ENCODE data around the gene KLF3.
A peak's percentile ranks its signal among the peaks of the same experiment; 100 is the strongest.

The KLF3 gene

DNA sequence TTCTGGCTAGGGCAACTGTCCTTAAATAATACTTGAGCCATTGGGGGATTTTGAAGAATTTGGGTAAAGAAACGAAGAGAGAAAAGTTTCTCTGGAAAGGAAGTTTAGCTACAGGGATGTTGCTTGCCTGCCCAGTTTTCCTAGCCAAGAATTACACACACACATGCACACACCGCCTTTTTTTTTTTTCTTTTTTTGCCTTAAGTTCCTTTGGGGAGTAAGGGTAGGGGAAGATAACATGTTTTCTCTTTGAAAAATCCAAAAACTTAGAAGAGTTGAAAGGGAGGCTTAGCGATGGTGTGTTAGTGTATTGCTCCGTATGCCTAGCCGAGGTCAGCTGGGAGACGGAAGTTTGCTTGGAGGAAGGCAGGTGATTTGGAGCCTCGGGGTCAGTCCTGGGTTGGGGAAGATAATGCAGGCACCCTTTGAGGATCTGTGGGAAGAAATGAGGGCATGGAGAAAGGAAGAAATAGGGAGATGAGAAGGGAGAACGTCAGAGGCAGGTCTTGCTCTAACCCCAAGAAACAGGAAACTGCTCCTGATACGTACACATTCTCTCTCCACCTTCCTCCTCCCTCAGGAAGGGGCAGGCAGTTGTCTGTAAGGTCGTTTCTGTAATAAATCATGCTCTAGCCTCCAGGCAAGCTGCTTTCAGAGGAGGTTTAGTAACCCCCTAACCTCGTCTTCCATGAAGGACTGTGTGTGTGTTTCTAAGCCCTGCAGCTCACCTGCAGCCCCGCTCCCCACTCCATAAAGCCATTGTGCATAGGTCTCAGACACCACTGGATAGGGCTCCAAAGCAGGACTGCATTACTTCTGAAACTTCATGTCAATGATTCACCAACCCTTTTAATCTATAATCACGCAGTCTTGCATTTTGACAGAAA, 10.5 kb downstream of the KLF3 start (continued):
- no peak for TF ChIP-seq ZNF544 (tag by site-specific recombination; IDR thresholded peaks at IDR 0.05)

DNA sequence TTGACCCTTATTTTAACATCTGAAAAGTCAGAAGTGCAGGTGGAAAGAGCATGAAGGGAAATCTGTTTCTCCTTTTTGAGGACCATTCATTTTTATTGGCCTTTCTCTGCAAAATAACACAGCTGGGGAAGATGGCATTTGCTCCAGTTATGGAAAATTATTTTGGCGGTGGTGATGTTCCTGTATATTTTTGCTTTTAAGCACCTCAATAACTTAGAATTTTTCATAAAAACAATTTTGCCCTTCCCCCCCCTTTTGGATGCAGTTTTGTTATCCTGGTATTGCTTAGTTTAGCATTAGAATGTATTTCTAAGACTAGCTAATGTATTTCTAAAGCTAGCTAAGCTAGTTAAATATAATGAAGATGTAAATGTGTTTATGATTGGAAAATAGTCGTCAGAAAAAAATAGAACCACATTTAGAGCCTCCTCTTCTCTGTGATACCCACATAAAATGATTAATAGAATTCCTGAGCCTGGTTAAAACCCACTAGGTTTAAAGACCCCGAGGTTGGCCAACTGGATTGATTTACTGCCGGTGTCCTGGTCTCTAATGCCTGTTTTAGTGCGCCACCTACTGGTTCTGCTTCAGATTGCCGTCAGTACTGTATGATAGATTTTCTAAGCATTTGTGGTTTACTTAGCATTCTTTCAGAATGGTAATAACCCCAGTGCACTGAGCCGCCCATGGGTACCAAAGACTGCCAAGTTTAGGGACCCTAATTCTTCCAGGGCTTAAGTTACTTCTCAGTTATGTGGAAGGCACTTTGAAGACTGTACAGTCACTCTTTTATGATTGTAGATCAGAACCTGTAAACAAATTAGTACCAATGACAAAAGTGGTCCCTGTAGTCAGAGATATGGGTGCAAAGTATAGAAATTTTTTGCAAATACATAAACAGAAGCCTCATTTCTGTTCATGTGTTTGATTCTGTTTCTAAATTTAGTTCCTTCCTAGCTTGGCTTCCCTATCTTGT, 11.4 kb downstream of the KLF3 start:
- Histone ChIP-seq H3K27ac (ENCODE audit: extremely low read depth, low read depth, low read length) (no peak overlapping the region), H3K36me3 (ENCODE audit: control insufficient read depth in 2 of 2, insufficient read depth in 1 of 2, low read length in 2 of 2) (peaks cover 0 to 6% of the 10 kb centered on the region in 2 experiments; a peak in 1 of 3 replicates), H3K4me1 (ENCODE audit: control insufficient read depth, insufficient read depth, low read length) (peaks cover 12% of the 10 kb centered on the region), H3K4me3 (ENCODE audit: low read depth, low read length) (no peak overlapping the region), H3K9me3 (ENCODE audit: control insufficient read depth, insufficient read depth, low read depth, low read length) (no peaks in the 10 kb centered on the region)
- ChIA-PET CTCF (interaction anchor here (0.5 to 4.2 kb wide), 22 partner anchors 8 to 875 kb away, joined by 3 to 33 read pairs (median 3); no protein-coding TSS in a partner anchor), POLR2A (no interaction called here)
- TF ChIP-seq ZNF112 (tag by site-specific recombination; IDR thresholded peaks at IDR 0.05) (no peak), ZBTB48 (tag by site-specific recombination; IDR thresholded peaks at IDR 0.05) (no peak), ZNF548 (tag by site-specific recombination; IDR thresholded peaks at IDR 0.05) (no peak), SP7 (tag by site-specific recombination; IDR thresholded peaks at IDR 0.05) (peak; percentile 23; the same call in 1 of the 2 replicates), ZXDB (tag by site-specific recombination; IDR thresholded peaks at IDR 0.05) (no peak), ZNF404 (tag by site-specific recombination; IDR thresholded peaks at IDR 0.05) (no peak), ZBTB8A (tag by site-specific recombination; IDR thresholded peaks at IDR 0.05) (no peak), ZNF660 (tag by site-specific recombination; IDR thresholded peaks at IDR 0.05) (peak; percentile 45; the same call in 1 of the 2 replicates), ZNF561 (tag by site-specific recombination; IDR thresholded peaks at IDR 0.05; ENCODE audit: borderline replicate concordance) (peak; percentile 32; the same call in 1 of the 2 replicates), ZNF654 (tag by site-specific recombination; IDR thresholded peaks at IDR 0.05; ENCODE audit: low read depth) (peak; percentile 90), ZNF157 (tag by site-specific recombination; IDR thresholded peaks at IDR 0.05) (no peak), ZNF510 (tag by site-specific recombination; IDR thresholded peaks at IDR 0.05; ENCODE audit: insufficient replicate concordance) (no peak)
- TF ChIP-seq, protein P1, sequence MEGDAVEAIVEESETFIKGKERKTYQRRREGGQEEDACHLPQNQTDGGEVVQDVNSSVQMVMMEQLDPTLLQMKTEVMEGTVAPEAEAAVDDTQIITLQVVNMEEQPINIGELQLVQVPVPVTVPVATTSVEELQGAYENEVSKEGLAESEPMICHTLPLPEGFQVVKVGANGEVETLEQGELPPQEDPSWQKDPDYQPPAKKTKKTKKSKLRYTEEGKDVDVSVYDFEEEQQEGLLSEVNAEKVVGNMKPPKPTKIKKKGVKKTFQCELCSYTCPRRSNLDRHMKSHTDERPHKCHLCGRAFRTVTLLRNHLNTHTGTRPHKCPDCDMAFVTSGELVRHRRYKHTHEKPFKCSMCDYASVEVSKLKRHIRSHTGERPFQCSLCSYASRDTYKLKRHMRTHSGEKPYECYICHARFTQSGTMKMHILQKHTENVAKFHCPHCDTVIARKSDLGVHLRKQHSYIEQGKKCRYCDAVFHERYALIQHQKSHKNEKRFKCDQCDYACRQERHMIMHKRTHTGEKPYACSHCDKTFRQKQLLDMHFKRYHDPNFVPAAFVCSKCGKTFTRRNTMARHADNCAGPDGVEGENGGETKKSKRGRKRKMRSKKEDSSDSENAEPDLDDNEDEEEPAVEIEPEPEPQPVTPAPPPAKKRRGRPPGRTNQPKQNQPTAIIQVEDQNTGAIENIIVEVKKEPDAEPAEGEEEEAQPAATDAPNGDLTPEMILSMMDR (tag by site-specific recombination; IDR thresholded peaks at IDR 0.05), result peak; percentile 40; the same call in 1 of the 2 replicates
- TF ChIP-seq, protein P2, sequence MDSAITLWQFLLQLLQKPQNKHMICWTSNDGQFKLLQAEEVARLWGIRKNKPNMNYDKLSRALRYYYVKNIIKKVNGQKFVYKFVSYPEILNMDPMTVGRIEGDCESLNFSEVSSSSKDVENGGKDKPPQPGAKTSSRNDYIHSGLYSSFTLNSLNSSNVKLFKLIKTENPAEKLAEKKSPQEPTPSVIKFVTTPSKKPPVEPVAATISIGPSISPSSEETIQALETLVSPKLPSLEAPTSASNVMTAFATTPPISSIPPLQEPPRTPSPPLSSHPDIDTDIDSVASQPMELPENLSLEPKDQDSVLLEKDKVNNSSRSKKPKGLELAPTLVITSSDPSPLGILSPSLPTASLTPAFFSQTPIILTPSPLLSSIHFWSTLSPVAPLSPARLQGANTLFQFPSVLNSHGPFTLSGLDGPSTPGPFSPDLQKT (IDR thresholded peaks at IDR 0.05; ENCODE audit: borderline replicate concordance, low read depth, low read length), result no peak
- TF ChIP-seq, protein P3, sequence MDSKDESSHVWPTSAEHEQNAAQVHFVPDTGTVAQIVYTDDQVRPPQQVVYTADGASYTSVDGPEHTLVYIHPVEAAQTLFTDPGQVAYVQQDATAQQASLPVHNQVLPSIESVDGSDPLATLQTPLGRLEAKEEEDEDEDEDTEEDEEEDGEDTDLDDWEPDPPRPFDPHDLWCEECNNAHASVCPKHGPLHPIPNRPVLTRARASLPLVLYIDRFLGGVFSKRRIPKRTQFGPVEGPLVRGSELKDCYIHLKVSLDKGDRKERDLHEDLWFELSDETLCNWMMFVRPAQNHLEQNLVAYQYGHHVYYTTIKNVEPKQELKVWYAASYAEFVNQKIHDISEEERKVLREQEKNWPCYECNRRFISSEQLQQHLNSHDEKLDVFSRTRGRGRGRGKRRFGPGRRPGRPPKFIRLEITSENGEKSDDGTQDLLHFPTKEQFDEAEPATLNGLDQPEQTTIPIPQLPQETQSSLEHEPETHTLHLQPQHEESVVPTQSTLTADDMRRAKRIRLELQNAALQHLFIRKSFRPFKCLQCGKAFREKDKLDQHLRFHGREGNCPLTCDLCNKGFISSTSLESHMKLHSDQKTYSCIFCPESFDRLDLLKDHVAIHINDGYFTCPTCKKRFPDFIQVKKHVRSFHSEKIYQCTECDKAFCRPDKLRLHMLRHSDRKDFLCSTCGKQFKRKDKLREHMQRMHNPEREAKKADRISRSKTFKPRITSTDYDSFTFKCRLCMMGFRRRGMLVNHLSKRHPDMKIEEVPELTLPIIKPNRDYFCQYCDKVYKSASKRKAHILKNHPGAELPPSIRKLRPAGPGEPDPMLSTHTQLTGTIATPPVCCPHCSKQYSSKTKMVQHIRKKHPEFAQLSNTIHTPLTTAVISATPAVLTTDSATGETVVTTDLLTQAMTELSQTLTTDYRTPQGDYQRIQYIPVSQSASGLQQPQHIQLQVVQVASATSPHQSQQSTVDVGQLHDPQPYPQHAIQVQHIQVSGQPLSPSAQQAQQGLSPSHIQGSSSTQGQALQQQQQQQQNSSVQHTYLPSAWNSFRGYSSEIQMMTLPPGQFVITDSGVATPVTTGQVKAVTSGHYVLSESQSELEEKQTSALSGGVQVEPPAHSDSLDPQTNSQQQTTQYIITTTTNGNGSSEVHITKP (tag by site-specific recombination; IDR thresholded peaks at IDR 0.05), result no peak
- TF ChIP-seq, protein P4, sequence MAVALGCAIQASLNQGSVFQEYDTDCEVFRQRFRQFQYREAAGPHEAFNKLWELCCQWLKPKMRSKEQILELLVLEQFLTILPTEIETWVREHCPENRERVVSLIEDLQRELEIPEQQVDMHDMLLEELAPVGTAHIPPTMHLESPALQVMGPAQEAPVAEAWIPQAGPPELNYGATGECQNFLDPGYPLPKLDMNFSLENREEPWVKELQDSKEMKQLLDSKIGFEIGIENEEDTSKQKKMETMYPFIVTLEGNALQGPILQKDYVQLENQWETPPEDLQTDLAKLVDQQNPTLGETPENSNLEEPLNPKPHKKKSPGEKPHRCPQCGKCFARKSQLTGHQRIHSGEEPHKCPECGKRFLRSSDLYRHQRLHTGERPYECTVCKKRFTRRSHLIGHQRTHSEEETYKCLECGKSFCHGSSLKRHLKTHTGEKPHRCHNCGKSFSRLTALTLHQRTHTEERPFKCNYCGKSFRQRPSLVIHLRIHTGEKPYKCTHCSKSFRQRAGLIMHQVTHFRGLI (tag by site-specific recombination; IDR thresholded peaks at IDR 0.05), result peak; percentile 46; the same call in 1 of the 2 replicates
- TF ChIP-seq, protein P5, sequence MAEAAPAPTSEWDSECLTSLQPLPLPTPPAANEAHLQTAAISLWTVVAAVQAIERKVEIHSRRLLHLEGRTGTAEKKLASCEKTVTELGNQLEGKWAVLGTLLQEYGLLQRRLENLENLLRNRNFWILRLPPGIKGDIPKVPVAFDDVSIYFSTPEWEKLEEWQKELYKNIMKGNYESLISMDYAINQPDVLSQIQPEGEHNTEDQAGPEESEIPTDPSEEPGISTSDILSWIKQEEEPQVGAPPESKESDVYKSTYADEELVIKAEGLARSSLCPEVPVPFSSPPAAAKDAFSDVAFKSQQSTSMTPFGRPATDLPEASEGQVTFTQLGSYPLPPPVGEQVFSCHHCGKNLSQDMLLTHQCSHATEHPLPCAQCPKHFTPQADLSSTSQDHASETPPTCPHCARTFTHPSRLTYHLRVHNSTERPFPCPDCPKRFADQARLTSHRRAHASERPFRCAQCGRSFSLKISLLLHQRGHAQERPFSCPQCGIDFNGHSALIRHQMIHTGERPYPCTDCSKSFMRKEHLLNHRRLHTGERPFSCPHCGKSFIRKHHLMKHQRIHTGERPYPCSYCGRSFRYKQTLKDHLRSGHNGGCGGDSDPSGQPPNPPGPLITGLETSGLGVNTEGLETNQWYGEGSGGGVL (tag by site-specific recombination; IDR thresholded peaks at IDR 0.05), result no peak
- TF ChIP-seq, protein P6, sequence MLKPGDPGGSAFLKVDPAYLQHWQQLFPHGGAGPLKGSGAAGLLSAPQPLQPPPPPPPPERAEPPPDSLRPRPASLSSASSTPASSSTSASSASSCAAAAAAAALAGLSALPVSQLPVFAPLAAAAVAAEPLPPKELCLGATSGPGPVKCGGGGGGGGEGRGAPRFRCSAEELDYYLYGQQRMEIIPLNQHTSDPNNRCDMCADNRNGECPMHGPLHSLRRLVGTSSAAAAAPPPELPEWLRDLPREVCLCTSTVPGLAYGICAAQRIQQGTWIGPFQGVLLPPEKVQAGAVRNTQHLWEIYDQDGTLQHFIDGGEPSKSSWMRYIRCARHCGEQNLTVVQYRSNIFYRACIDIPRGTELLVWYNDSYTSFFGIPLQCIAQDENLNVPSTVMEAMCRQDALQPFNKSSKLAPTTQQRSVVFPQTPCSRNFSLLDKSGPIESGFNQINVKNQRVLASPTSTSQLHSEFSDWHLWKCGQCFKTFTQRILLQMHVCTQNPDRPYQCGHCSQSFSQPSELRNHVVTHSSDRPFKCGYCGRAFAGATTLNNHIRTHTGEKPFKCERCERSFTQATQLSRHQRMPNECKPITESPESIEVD (tag by site-specific recombination; IDR thresholded peaks at IDR 0.05), result 0 out of 2 replicates have a peak, but pooled peaks have one; percentile 22
